Natural killer cell (primary cell): Measurements from ENCODE around the gene RNF222. TPM values are rescaled to one million over a fixed set of nuclear protein-coding genes. Genes with fewer than 3 reads are reported as not detected.

Source experiments
- ATAC-seq, 3 donors: fragments of 150-1000 bp in 2 of 3; fragments of 200-7000 bp in 1 of 3; cut with Tn5 transposase; 1 replicate in 1 of 3; 2 replicates in 2 of 3; pipeline ENCODE4 v1.10.0; 2021; ENCODE audit warnings: mild to moderate bottlenecking in 2 of 3, moderate library complexity in 2 of 3
- DNase-seq, 2 donors: peaks; one replicate each; pipeline versions ENCODE4 v3.0.0 to v3.0.0-alpha.2; 2013 to 2021; ENCODE audit warnings: mixed read lengths in 1 of 2
- H3K27ac ChIP-seq: one replicate; pipeline ENCODE4 v1.5.1; 2013; ENCODE audit warnings: mild to moderate bottlenecking, low read length
- H3K27me3 ChIP-seq: one replicate; pipeline ENCODE4 v1.6.1; 2013; ENCODE audit warnings: low read length; ENCODE audit not compliant: control insufficient read depth, insufficient read depth
- H3K36me3 ChIP-seq: one replicate; pipeline ENCODE4 v1.6.1; 2013; ENCODE audit warnings: low read length; ENCODE audit not compliant: control insufficient read depth, insufficient read depth
- H3K4me1 ChIP-seq: one replicate; pipeline ENCODE4 v1.6.1; 2013; ENCODE audit warnings: low read length; ENCODE audit not compliant: control insufficient read depth, insufficient read depth
- H3K4me3 ChIP-seq: one replicate; pipeline ENCODE4 v1.5.1; 2013; ENCODE audit warnings: low read length
- H3K9me3 ChIP-seq: one replicate; pipeline ENCODE4 v1.6.1; 2013; ENCODE audit warnings: low read length; ENCODE audit not compliant: control insufficient read depth, insufficient read depth
- H3K27ac Mint-ChIP-seq, 2 donors: one replicate each; pipeline ENCODE4 v1.8.0; 2022; ENCODE audit warnings: mild to moderate bottlenecking in 2 of 2, mixed read lengths in 2 of 2, moderate library complexity in 1 of 2
- H3K27me3 Mint-ChIP-seq, 2 donors: one replicate each; pipeline ENCODE4 v1.8.0; 2022; ENCODE audit warnings: low read depth in 2 of 2, mixed read lengths in 2 of 2
- H3K36me3 Mint-ChIP-seq: one replicate; pipeline ENCODE4 v1.8.0; 2022; ENCODE audit warnings: mixed read lengths
- H3K4me1 Mint-ChIP-seq, 2 donors: one replicate each; pipeline ENCODE4 v1.8.0; 2022; ENCODE audit warnings: mixed read lengths in 2 of 2
- H3K4me3 Mint-ChIP-seq: one replicate; pipeline ENCODE4 v1.8.0; 2022; ENCODE audit warnings: mild to moderate bottlenecking, moderate library complexity, mixed read lengths
- H3K9me3 Mint-ChIP-seq, 2 donors: one replicate each; pipeline ENCODE4 v1.8.0; 2022; ENCODE audit warnings: mixed read lengths in 2 of 2
- WGBS: methylation state at CpG from one replicate; pipeline ENCODE4 v1.1.7; 2013; ENCODE audit warnings: missing lambda C conversion rate; ENCODE audit not compliant: insufficient coverage; 5-methylcytosine and 5-hydroxymethylcytosine counted together
- intact Hi-C: fragments of 100-400 bp; cut with micrococcal nuclease; formaldehyde crosslinking; loops from one replicate; pipeline ENCODE4 v1.14.2; 2022
- total RNA-seq, 4 donors: library from RNA; stranded (reverse); fragments of 120-200 nt in 1 of 4; gene quantifications; one replicate each; pipeline versions ENCODE4 v1.2.3 to v1.2.4, GENCODE V29; 2013 to 2022
- TF ChIP-seq, protein P1 (sequence below): fragments of 200-600 bp; IDR thresholded peaks from one replicate; pipeline ENCODE4 v1.8.0; 2022; ENCODE audit warnings: antibody characterized with exemption

Gene RNF222
- total RNA-seq, 3 donors from 2014 or later (not counting 1 experiment from before 2014, with no cell fraction given): 0.35 to 1.1 (median 0.52) TPM

DNA sequence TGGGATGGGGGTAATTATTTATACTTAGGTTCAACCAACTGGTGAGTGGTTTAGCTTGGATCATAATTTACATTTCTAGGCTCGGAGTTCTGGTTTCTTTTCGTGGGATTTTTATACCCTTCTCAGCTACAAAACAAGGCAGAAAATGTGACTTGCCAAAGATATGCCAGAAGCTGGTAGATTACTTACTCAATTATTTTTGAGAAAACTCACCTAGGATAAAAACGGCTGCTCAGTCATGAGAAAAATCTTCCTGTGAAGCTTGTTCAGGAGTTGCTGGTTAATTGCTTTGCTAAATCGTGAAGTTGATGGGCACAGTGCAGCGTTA is 39.2 kb upstream of the RNF222 start:
- Histone ChIP-seq H3K4me1 (peaks cover 16% of the 10 kb centered on the region), H3K36me3 (peaks cover 2% of the 10 kb centered on the region), H3K4me3 (peak overlapping the region; percentile 61), H3K9me3 (no peaks in the 10 kb centered on the region), H3K27ac (peak overlapping the region; percentile 97), H3K27me3 (no peaks in the 10 kb centered on the region)
- peak overlapping the region; percentile 95 to 98 for H3K27ac Mint-ChIP-seq
- ATAC-seq (no peak), DNase-seq (no peak)
- H3K27me3 Mint-ChIP-seq: no peaks in the 10 kb centered on the region
- peak overlapping the region; percentile 97 for H3K4me3 Mint-ChIP-seq
- TF ChIP-seq, protein P1, sequence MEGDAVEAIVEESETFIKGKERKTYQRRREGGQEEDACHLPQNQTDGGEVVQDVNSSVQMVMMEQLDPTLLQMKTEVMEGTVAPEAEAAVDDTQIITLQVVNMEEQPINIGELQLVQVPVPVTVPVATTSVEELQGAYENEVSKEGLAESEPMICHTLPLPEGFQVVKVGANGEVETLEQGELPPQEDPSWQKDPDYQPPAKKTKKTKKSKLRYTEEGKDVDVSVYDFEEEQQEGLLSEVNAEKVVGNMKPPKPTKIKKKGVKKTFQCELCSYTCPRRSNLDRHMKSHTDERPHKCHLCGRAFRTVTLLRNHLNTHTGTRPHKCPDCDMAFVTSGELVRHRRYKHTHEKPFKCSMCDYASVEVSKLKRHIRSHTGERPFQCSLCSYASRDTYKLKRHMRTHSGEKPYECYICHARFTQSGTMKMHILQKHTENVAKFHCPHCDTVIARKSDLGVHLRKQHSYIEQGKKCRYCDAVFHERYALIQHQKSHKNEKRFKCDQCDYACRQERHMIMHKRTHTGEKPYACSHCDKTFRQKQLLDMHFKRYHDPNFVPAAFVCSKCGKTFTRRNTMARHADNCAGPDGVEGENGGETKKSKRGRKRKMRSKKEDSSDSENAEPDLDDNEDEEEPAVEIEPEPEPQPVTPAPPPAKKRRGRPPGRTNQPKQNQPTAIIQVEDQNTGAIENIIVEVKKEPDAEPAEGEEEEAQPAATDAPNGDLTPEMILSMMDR: no peak
- H3K4me1 Mint-ChIP-seq: peaks cover 24 to 35% of the 10 kb centered on the region in 2 donors
- WGBS: 14% methylated on average over 5 of the region's 5 CpGs
- no peaks in the 10 kb centered on the region for H3K36me3 Mint-ChIP-seq
- H3K9me3 Mint-ChIP-seq: no peaks in the 10 kb centered on the region
- intact Hi-C loops: loop anchor here (5.0 kb wide), 1 partner anchor 55 kb away; the partner anchor contains the start of gene RPL26

GRCh38 chr17:8436169-8436843 is 38.7 kb upstream of the RNF222 start:
- intact Hi-C loops: loop anchor here (5.0 kb wide), 1 partner anchor 54 kb away; the partner anchor contains the start of gene RPL26

GRCh38 chr17:8435245-8436168 is 37.9 kb upstream of the RNF222 start, which contains the start of gene NDEL1:
NDEL1 (plus strand) TSS chr17:8435884; CDS start chr17:8444272, 8,388 bp downstream.
- Mint-ChIP-seq H3K9me3 (no peaks in the 10 kb centered on the region), H3K4me1 (peaks cover 13 to 22% of the 10 kb centered on the region in 2 donors), H3K27ac (peak within 1 kb of the TSS; percentile 95 to 98), H3K27me3 (no peaks in the 10 kb centered on the region), H3K4me3 (peak within 1 kb of the TSS; percentile 97), H3K36me3 (no peaks in the 10 kb centered on the region)
- TF ChIP-seq, protein P1: no peak
- H3K27ac ChIP-seq: peak within 1 kb of the TSS; percentile 97
- peaks cover 2% of the 10 kb centered on the region for H3K36me3 ChIP-seq
- ATAC-seq: peak; percentile 92 to 98 (median 94)
- under 1% methylated on average over 66 of the region's 68 CpGs for WGBS
- peak within 1 kb of the TSS; percentile 61 for H3K4me3 ChIP-seq
- H3K27me3 ChIP-seq: no peaks in the 10 kb centered on the region
- intact Hi-C loops: loop anchor here (5.0 kb wide), 1 partner anchor 53 kb away; the partner anchor contains the start of gene RPL26
- peaks cover 16% of the 10 kb centered on the region for H3K4me1 ChIP-seq
- H3K9me3 ChIP-seq: no peaks in the 10 kb centered on the region
- DNase-seq: peak; percentile 99

More at GRCh38 chr17:8436169-8436843, 38.7 kb upstream of the RNF222 start:
- peaks cover 16% of the 10 kb centered on the region for H3K4me1 ChIP-seq
- no peaks in the 10 kb centered on the region for H3K9me3 ChIP-seq
- WGBS: under 1% methylated on average over 41 of the region's 43 CpGs
- Mint-ChIP-seq H3K9me3 (no peaks in the 10 kb centered on the region), H3K36me3 (no peaks in the 10 kb centered on the region), H3K4me1 (peaks cover 20 to 30% of the 10 kb centered on the region in 2 donors), H3K27ac (peak overlapping the region; percentile 95 to 98), H3K27me3 (no peaks in the 10 kb centered on the region), H3K4me3 (peak overlapping the region; percentile 97)
- H3K36me3 ChIP-seq: peaks cover 2% of the 10 kb centered on the region
- peak; percentile 49 to 67 (median 52) for ATAC-seq
- TF ChIP-seq, protein P1: no peak
- peak overlapping the region; percentile 61 for H3K4me3 ChIP-seq
- H3K27ac ChIP-seq: peak overlapping the region; percentile 97
- peak in 1 of 2 donors; percentile 77 for DNase-seq
- no peaks in the 10 kb centered on the region for H3K27me3 ChIP-seq
